ENCODE measurements around the gene SESTD1. TPM values are rescaled to one million over a fixed set of nuclear protein-coding genes. Genes with fewer than 3 reads are reported as not detected.

The SESTD1 gene
- total and polyA plus RNA-seq, 2 of the 8 experiments (the other 6 are each of a cell fraction or from before 2014, with no cell fraction given), result 5.2 to 49.6 TPM

- 100% methylated on average over 1 of the region's 1 CpG; no CpG with 5 or more reads in 1 of the 2 experiments for WGBS, 2 experiments (ENCODE audit: extremely low coverage in 1 of 2, insufficient coverage in 1 of 2, insufficient read length in 1 of 2, insufficient replicate concordance in 2 of 2, low coverage in 1 of 2, low lambda C conversion rate in 2 of 2, missing lambda C conversion rate in 1 of 2)
- no peaks in the 10 kb centered on the region for H3K4me1 ChIP-seq (replicated peaks in 1 of 4; ENCODE audit: control insufficient read depth in 3 of 4, insufficient read depth in 4 of 4, low read length in 3 of 4)
- H3K27me3 ChIP-seq (replicated peaks in 1 of 4; ENCODE audit: control insufficient read depth in 3 of 4, extremely low read depth in 1 of 4, insufficient read depth in 3 of 4, low read length in 3 of 4), result no peaks in the 10 kb centered on the region
- H2AK5ac ChIP-seq (ENCODE audit: low read depth, low read length), result no peak overlapping the region
- peaks cover 5 to 10% of the 10 kb centered on the region in 2 experiments; a peak in 1 of 4 replicates for H3K9me3 ChIP-seq (ENCODE audit: insufficient read depth in 2 of 2, low read depth in 1 of 2, low read length in 1 of 2)
- H4K91ac ChIP-seq (replicated peaks; ENCODE audit: insufficient read length, low read length), result no peak overlapping the region
- H3K4me2 ChIP-seq (ENCODE audit: insufficient read depth in 1 of 2, low read depth in 2 of 2, low read length in 2 of 2), result no peak overlapping the region
- no peaks in the 10 kb centered on the region for H4K20me1 ChIP-seq (replicated peaks in 1 of 2; ENCODE audit: control insufficient read depth in 1 of 2, insufficient read depth in 2 of 2, low read length in 2 of 2)
- H4K8ac ChIP-seq (ENCODE audit: extremely low read depth, insufficient read depth, low read length), result no peak overlapping the region
- DNase-seq (ENCODE audit: low read depth in 1 of 2, low spot score in 2 of 2), result no peak
- no peak overlapping the region for H3K18ac ChIP-seq (ENCODE audit: extremely low read depth, low read length)
- H4K5ac ChIP-seq (ENCODE audit: insufficient read length, low read depth, low read length), result no peak overlapping the region
- CTCF ChIA-PET (ENCODE audit: partially characterized antibody), result interaction anchor here (1.3 kb wide), 1 partner anchor 182 kb away, joined by 3 read pairs; no protein-coding TSS in a partner anchor
- no peak overlapping the region for H2BK20ac ChIP-seq (ENCODE audit: low read length)
- no peak overlapping the region for H2BK12ac ChIP-seq (ENCODE audit: low read depth, low read length)
- H3K56ac ChIP-seq (replicated peaks; ENCODE audit: insufficient read length, low read depth, low read length), result no peak overlapping the region
- H2AFZ ChIP-seq (ENCODE audit: low read length), result no peak overlapping the region
- no peak overlapping the region for H3K9ac ChIP-seq (replicated peaks in 1 of 4; ENCODE audit: extremely low read depth in 1 of 4, low read depth in 3 of 4, low read length in 3 of 4)
- H2BK15ac ChIP-seq (ENCODE audit: low read length), result no peak overlapping the region
- no peaks in the 10 kb centered on the region for H3K79me2 ChIP-seq (ENCODE audit: control insufficient read depth in 1 of 2, insufficient read depth in 2 of 2, low read length in 2 of 2)
- H3K36me3 ChIP-seq (ENCODE audit: control insufficient read depth in 2 of 4, insufficient read depth in 4 of 4, low read length in 3 of 4), result no peaks in the 10 kb centered on the region
- FAIRE-seq, result no peak
- H3K4me3 ChIP-seq (ENCODE audit: extremely low read depth in 1 of 4, insufficient read depth in 2 of 4, low read depth in 3 of 4, low read length in 4 of 4), result no peak overlapping the region
- H3K23me2 ChIP-seq (ENCODE audit: low read depth, low read length), result no peaks in the 10 kb centered on the region; the same call in 1 of the 2 replicates
- H3K79me1 ChIP-seq (ENCODE audit: low read depth, low read length), result no peaks in the 10 kb centered on the region
- no peak overlapping the region for H2BK5ac ChIP-seq (ENCODE audit: low read depth, low read length)
- H3K27ac ChIP-seq (ENCODE audit: low read depth, low read length), result no peak overlapping the region
- H3K4ac ChIP-seq (replicated peaks; ENCODE audit: insufficient read length, low read depth, low read length), result no peak overlapping the region
- no peak overlapping the region for H3K23ac ChIP-seq (ENCODE audit: insufficient read length)
- no peak overlapping the region for H3K14ac ChIP-seq (ENCODE audit: insufficient read length)
- H2BK120ac ChIP-seq (replicated peaks; ENCODE audit: low read depth, low read length), result no peak overlapping the region
- POLR2A ChIA-PET (ENCODE audit: partially characterized antibody), result no interaction called here
- TF ChIP-seq CHD1 (IDR thresholded peaks at IDR 0.05; ENCODE audit: low read depth, low read length), result no peak
- no peak for TF ChIP-seq SRF (IDR thresholded peaks at IDR 0.05; ENCODE audit: low read depth, low read length)
- no peak for TF ChIP-seq SP1 (IDR thresholded peaks at IDR 0.05; ENCODE audit: low read depth, low read length)
- no peak for TF ChIP-seq CHD2 (IDR thresholded peaks at IDR 0.05; ENCODE audit: low read length)
- no peak for TF ChIP-seq KDM4A (IDR thresholded peaks at IDR 0.05; ENCODE audit: low read depth, low read length, severe bottlenecking)
- no peak for TF ChIP-seq RNF2 (IDR thresholded peaks at IDR 0.05; ENCODE audit: borderline replicate concordance, low read depth, low read length, missing control alignments, poor library complexity, severe bottlenecking)
- no peak for TF ChIP-seq SIX5 (IDR thresholded peaks at IDR 0.05; ENCODE audit: low read depth, low read length)
- TF ChIP-seq POLR2A (IDR thresholded peaks at IDR 0.05; ENCODE audit: control extremely low read depth in 1 of 2, low read depth in 2 of 2, low read length in 2 of 2), result no peak
- TF ChIP-seq NANOG (IDR thresholded peaks at IDR 0.05; ENCODE audit: insufficient read depth, low read depth, low read length, poor library complexity, severe bottlenecking), result no peak
- TF ChIP-seq ZNF274 (IDR thresholded peaks at IDR 0.05; ENCODE audit: borderline replicate concordance, extremely low read depth, low read length), result no peak
- no peak for TF ChIP-seq CBX8 (IDR thresholded peaks at IDR 0.05; ENCODE audit: borderline replicate concordance, low read depth, low read length)
- no peak for TF ChIP-seq SAP30 (IDR thresholded peaks at IDR 0.05; ENCODE audit: insufficient read depth, insufficient replicate concordance, low read length)
- no peak for TF ChIP-seq ASH2L (IDR thresholded peaks at IDR 0.05; ENCODE audit: low read length)
- TF ChIP-seq HDAC6 (IDR thresholded peaks at IDR 0.05; ENCODE audit: low read depth, low read length), result no peak
- no peak for TF ChIP-seq HDAC2 (IDR thresholded peaks at IDR 0.05; ENCODE audit: borderline replicate concordance in 1 of 2, low read depth in 2 of 2, low read length in 2 of 2)
Measured at GRCh38 chr2:179097131-179097530, 167.5 kb downstream of the SESTD1 start.
